ENCODE results near the gene KDM2A. TPM values are rescaled to one million over a fixed set of nuclear protein-coding genes. Genes with fewer than 3 reads are reported as not detected.

The KDM2A gene
- total RNA-seq, 2 donors from 2014 or later, result 40.1 to 130 TPM

- no peaks in the 10 kb centered on the region for H3K27me3 ChIP-seq (replicated peaks; ENCODE audit: insufficient read depth)
- H3K4me3 ChIP-seq, result no peak overlapping the region
- no peaks in the 10 kb centered on the region for H3K9me3 ChIP-seq
- H3K4me1 ChIP-seq (ENCODE audit: control insufficient read depth in 1 of 2, low read depth in 2 of 2), result peaks cover 11 to 30% of the 10 kb centered on the region in 2 donors
- TF ChIP-seq, protein P1, sequence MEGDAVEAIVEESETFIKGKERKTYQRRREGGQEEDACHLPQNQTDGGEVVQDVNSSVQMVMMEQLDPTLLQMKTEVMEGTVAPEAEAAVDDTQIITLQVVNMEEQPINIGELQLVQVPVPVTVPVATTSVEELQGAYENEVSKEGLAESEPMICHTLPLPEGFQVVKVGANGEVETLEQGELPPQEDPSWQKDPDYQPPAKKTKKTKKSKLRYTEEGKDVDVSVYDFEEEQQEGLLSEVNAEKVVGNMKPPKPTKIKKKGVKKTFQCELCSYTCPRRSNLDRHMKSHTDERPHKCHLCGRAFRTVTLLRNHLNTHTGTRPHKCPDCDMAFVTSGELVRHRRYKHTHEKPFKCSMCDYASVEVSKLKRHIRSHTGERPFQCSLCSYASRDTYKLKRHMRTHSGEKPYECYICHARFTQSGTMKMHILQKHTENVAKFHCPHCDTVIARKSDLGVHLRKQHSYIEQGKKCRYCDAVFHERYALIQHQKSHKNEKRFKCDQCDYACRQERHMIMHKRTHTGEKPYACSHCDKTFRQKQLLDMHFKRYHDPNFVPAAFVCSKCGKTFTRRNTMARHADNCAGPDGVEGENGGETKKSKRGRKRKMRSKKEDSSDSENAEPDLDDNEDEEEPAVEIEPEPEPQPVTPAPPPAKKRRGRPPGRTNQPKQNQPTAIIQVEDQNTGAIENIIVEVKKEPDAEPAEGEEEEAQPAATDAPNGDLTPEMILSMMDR (IDR thresholded peaks at IDR 0.05), result no peak
- DNase-seq (ENCODE audit: low spot score) (no peak), ATAC-seq (ENCODE audit: insufficient number of reproducible peaks, low FRiP score, low read depth) (no peak)
- no peak overlapping the region for H3K27ac ChIP-seq
- H3K36me3 ChIP-seq, result peaks cover 75% of the 10 kb centered on the region
These were observed 164.5 kb downstream of the KDM2A start for GRCh38 chr11:67283481-67283963.

DNA sequence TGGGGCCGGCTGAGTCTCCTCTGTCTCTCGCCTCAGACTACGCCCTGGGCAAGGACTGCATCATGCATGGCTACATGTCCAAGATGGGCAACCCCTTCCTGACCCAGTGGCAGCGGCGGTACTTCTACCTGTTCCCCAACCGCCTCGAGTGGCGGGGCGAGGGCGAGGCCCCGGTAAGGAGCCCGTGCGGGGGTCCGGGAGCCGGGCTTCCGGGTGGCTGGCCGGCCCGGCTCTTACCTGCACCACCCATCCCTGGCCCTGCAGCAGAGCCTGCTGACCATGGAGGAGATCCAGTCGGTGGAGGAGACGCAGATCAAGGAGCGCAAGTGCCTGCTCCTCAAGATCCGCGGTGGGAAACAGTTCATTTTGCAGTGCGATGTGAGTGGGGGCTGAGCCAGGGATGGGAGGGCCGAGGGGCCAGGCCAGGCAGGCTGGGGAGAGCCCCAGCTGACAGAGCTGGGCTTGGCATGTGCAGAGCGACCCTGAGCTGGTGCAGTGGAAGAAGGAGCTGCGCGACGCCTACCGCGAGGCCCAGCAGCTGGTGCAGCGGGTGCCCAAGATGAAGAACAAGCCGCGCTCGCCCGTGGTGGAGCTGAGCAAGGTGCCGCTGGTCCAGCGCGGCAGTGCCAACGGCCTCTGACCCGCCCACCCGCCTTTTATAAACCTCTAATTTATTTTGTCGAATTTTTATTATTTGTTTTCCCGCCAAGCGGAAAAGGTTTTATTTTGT lies 165.9 kb downstream of the KDM2A start:
- TF ChIP-seq, protein P1 (IDR thresholded peaks at IDR 0.05), result no peak
- DNase-seq (ENCODE audit: low spot score), result no peak

GRCh38 chr11:67285541-67286498 lies 166.8 kb downstream of the KDM2A start:
- Histone ChIP-seq H3K36me3 (peaks cover 55% of the 10 kb centered on the region), H3K27me3 (replicated peaks; ENCODE audit: insufficient read depth) (no peaks in the 10 kb centered on the region), H3K9me3 (no peaks in the 10 kb centered on the region), H3K4me1 (ENCODE audit: control insufficient read depth in 1 of 2, low read depth in 2 of 2) (peaks cover 15 to 36% of the 10 kb centered on the region in 2 donors), H3K27ac (peak overlapping the region; percentile 92 to 93), H3K4me3 (no peak overlapping the region)
- TF ChIP-seq, protein P1 (IDR thresholded peaks at IDR 0.05), result no peak
- no peak for DNase-seq (ENCODE audit: low spot score)
- ATAC-seq (ENCODE audit: insufficient number of reproducible peaks, low FRiP score, low read depth), result no peak

More for the DNA sequence above, 165.9 kb downstream of the KDM2A start:
- ATAC-seq (ENCODE audit: insufficient number of reproducible peaks, low FRiP score, low read depth), result no peak
- Histone ChIP-seq H3K36me3 (peaks cover 63% of the 10 kb centered on the region), H3K4me3 (no peak overlapping the region), H3K9me3 (no peaks in the 10 kb centered on the region), H3K27ac (peak overlapping the region in 1 of 2 donors; percentile 26), H3K4me1 (ENCODE audit: control insufficient read depth in 1 of 2, low read depth in 2 of 2) (peaks cover 12 to 27% of the 10 kb centered on the region in 2 donors), H3K27me3 (replicated peaks; ENCODE audit: insufficient read depth) (no peaks in the 10 kb centered on the region)

DNA sequence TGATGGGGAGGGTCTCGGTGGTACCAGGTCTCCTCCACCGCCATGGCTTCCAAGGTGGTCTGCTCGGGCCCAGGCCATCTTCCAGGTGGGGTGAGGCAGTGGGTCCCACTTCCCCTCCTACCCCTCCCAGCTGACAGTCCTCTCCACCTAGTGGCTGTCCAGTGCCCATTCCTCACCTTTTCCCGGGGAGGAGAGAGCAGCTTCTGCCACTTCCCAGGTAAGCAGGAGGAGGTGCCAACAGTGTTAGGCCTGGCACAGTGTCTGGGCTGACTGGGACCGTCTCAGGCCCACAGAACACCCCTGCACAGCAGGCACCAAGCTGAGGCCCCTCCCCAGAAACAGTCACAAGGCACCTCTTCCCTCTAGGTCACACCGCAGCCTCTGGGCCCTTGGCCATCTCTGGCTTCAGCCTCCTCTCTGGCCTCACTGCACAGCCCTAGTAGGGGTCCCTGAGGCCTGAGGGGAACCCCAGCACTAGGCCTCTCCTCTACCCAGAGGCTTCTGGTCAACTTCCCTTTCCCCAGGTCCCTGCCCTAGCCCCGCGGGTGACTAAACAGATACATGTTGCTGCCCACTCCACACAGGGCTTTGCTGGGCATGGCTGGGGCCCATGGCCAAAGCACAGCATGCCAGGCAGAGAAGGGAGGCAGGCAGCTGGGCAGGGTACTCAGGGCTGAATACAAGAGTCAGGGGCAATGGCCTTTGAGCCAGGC lies 167.7 kb downstream of the KDM2A start:
- H3K4me3 ChIP-seq, result no peak overlapping the region
- H3K27ac ChIP-seq, result peak overlapping the region; percentile 92 to 93
- peaks cover 48% of the 10 kb centered on the region for H3K36me3 ChIP-seq
- no peak for ATAC-seq (ENCODE audit: insufficient number of reproducible peaks, low FRiP score, low read depth)
- no peaks in the 10 kb centered on the region for H3K9me3 ChIP-seq
- H3K4me1 ChIP-seq (ENCODE audit: control insufficient read depth in 1 of 2, low read depth in 2 of 2), result peaks cover 15 to 45% of the 10 kb centered on the region in 2 donors
- no peaks in the 10 kb centered on the region for H3K27me3 ChIP-seq (replicated peaks; ENCODE audit: insufficient read depth)
- no peak for DNase-seq (ENCODE audit: low spot score)
- TF ChIP-seq, protein P1 (IDR thresholded peaks at IDR 0.05), result no peak
